NCI-H2196 treated with DMSO at 0.1 percent for 48 hours (cell line): ENCODE measurements around the gene MLIP.
"Not testable (repeated sequence)": the region's sequence is repeated elsewhere in the genome, so short reads cannot be mapped to it uniquely, and the experiment has no call there.

Source experiments
- DNase-seq: peaks from one replicate; lab custom pipeline; 2025; ENCODE audit not compliant: unreplicated experiment; lab: John Stamatoyannopoulos, UW

Gene MLIP

GRCh38 chr6:54216336-54216735, 105.1 kb downstream of the MLIP start:
- no peak for DNase-seq

GRCh38 chr6:54217018-54217417, 105.8 kb downstream of the MLIP start:
- no peak for DNase-seq

- no peak for DNase-seq
These were observed 111.0 kb downstream of the MLIP start for GRCh38 chr6:54222217-54222616.

GRCh38 chr6:54232703-54233102, 121.5 kb downstream of the MLIP start:
- no peak for DNase-seq

- no peak for DNase-seq
These were observed 123.3 kb downstream of the MLIP start for GRCh38 chr6:54234539-54234938.

GRCh38 chr6:54236984-54237383, 125.7 kb downstream of the MLIP start:
- DNase-seq, result no peak

GRCh38 chr6:54238396-54238795, 127.2 kb downstream of the MLIP start:
- no peak for DNase-seq

GRCh38 chr6:54243699-54244098, 132.5 kb downstream of the MLIP start:
- DNase-seq, result no peak

GRCh38 chr6:54244430-54244829, 133.2 kb downstream of the MLIP start:
- no peak for DNase-seq

GRCh38 chr6:54245265-54245664, 134.0 kb downstream of the MLIP start:
- DNase-seq, result no peak

- DNase-seq, result no peak
These were observed 137.1 kb downstream of the MLIP start for GRCh38 chr6:54248319-54248718.

GRCh38 chr6:54248994-54249393, 137.8 kb downstream of the MLIP start:
- no peak for DNase-seq

- not testable (repeated sequence) for DNase-seq
These were observed 138.6 kb downstream of the MLIP start for GRCh38 chr6:54249812-54250211.

GRCh38 chr6:54252496-54252895, 141.3 kb downstream of the MLIP start:
- DNase-seq, result no peak

- DNase-seq, result no peak
These were observed 141.7 kb downstream of the MLIP start for GRCh38 chr6:54252916-54253315.

- DNase-seq, result no peak
These were observed 143.6 kb downstream of the MLIP start for GRCh38 chr6:54254886-54255285.

GRCh38 chr6:54255886-54256285, 144.6 kb downstream of the MLIP start:
- no peak for DNase-seq

GRCh38 chr6:54260025-54260424, 148.8 kb downstream of the MLIP start:
- no peak for DNase-seq

- no peak for DNase-seq
These were observed 151.3 kb downstream of the MLIP start for GRCh38 chr6:54262499-54262898.

- no peak for DNase-seq
These were observed 151.7 kb downstream of the MLIP start for GRCh38 chr6:54262971-54263370.

- no peak for DNase-seq
These were observed 153.5 kb downstream of the MLIP start for GRCh38 chr6:54264581-54265272.

- DNase-seq, result no peak
These were observed 155.2 kb downstream of the MLIP start for GRCh38 chr6:54266400-54266923.

- DNase-seq, result no peak
These were observed 156.6 kb downstream of the MLIP start for GRCh38 chr6:54267798-54268197.
